22Rv1 (cell line): Measurements from ENCODE around the gene ADO.

Experiments used
- ZFX ChIP-seq: fragments of 450-650 bp; IDR thresholded peaks from 2 replicates; pipeline ENCODE4 v1.6.1; 2017; ENCODE audit warnings: antibody characterized with exemption, borderline replicate concordance
- TF ChIP-seq, protein P1 (sequence below): fragments of 450-650 bp; IDR thresholded peaks from 2 replicates; pipeline ENCODE4 v1.5.1; 2017; ENCODE audit warnings: mild to moderate bottlenecking

GRCh38 chr10:62766386-62766785 lies 38.1 kb upstream of the ADO start:
- TF ChIP-seq, protein P1, sequence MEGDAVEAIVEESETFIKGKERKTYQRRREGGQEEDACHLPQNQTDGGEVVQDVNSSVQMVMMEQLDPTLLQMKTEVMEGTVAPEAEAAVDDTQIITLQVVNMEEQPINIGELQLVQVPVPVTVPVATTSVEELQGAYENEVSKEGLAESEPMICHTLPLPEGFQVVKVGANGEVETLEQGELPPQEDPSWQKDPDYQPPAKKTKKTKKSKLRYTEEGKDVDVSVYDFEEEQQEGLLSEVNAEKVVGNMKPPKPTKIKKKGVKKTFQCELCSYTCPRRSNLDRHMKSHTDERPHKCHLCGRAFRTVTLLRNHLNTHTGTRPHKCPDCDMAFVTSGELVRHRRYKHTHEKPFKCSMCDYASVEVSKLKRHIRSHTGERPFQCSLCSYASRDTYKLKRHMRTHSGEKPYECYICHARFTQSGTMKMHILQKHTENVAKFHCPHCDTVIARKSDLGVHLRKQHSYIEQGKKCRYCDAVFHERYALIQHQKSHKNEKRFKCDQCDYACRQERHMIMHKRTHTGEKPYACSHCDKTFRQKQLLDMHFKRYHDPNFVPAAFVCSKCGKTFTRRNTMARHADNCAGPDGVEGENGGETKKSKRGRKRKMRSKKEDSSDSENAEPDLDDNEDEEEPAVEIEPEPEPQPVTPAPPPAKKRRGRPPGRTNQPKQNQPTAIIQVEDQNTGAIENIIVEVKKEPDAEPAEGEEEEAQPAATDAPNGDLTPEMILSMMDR: no peak
- TF ChIP-seq ZFX: no peak
